ENCODE data around the gene ZNF223. TPM values are rescaled to one million over a fixed set of nuclear protein-coding genes. Genes with fewer than 3 reads are reported as not detected.

ZNF223 gene
- total RNA-seq, 2 experiments from 2014 or later, result 0.55 to 0.73 TPM

GRCh38 chr19:44026622-44027021, 25.2 kb upstream of the ZNF223 start:
- H3K27me3 Mint-ChIP-seq, result no peaks in the 10 kb centered on the region
- intact Hi-C loops (cut with micrococcal nuclease), result loop anchor here (5.0 kb wide), 1 partner anchor 141 kb away; the partner anchor contains the start of gene ZNF226

GRCh38 chr19:44032001-44032610, 19.7 kb upstream of the ZNF223 start:
- no peak overlapping the region for H3K4me3 Mint-ChIP-seq
- H3K36me3 Mint-ChIP-seq, result peaks cover 77% of the 10 kb centered on the region
- no peak overlapping the region for H3K27ac Mint-ChIP-seq
- ChIA-PET CTCF (no interaction called here), POLR2A (no interaction called here)
- no peaks in the 10 kb centered on the region for H3K27me3 Mint-ChIP-seq
- no peaks in the 10 kb centered on the region for H3K4me1 Mint-ChIP-seq (ENCODE audit: low read depth)
- no peak for DNase-seq
- H3K9me3 Mint-ChIP-seq, result peaks cover 86% of the 10 kb centered on the region
- intact Hi-C loops (cut with micrococcal nuclease), result no loop called here

More at GRCh38 chr19:44026622-44027021, 25.2 kb upstream of the ZNF223 start:
- Mint-ChIP-seq H3K9me3 (peaks cover 41% of the 10 kb centered on the region), H3K4me3 (no peak overlapping the region), H3K4me1 (ENCODE audit: low read depth) (peaks cover 18% of the 10 kb centered on the region), H3K27ac (no peak overlapping the region), H3K36me3 (peaks cover 60% of the 10 kb centered on the region)
- ChIA-PET POLR2A (no interaction called here), CTCF (no interaction called here)
- DNase-seq, result no peak

DNA sequence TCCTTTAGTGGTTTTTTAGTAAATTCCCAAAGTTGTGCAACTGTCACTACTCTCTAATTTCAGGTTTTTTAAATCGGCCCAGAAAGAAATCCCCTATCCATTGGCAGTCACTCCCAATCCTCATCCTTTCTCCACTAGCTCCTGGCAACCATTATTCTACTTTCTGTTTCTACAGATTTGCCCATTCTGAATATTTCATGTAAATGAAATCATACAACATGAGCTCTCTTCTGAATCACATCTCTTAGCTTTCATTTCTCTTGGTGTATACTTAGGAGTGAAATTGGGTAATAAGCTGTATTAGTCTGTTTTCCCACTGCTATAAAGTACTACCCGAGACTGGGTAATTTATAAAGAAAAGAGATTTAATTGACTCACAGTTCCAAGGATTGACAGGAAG, 9.7 kb upstream of the ZNF223 start:
- H3K27ac Mint-ChIP-seq, result no peak overlapping the region
- DNase-seq, result no peak
- H3K4me1 Mint-ChIP-seq (ENCODE audit: low read depth), result no peaks in the 10 kb centered on the region
- no peak overlapping the region for H3K4me3 Mint-ChIP-seq
- peaks cover 13% of the 10 kb centered on the region for H3K36me3 Mint-ChIP-seq
- ChIA-PET POLR2A (no interaction called here), CTCF (no interaction called here)
- intact Hi-C loops (cut with micrococcal nuclease), result no loop called here
- peaks cover 9% of the 10 kb centered on the region for H3K27me3 Mint-ChIP-seq
- peaks cover 47% of the 10 kb centered on the region for H3K9me3 Mint-ChIP-seq

DNA sequence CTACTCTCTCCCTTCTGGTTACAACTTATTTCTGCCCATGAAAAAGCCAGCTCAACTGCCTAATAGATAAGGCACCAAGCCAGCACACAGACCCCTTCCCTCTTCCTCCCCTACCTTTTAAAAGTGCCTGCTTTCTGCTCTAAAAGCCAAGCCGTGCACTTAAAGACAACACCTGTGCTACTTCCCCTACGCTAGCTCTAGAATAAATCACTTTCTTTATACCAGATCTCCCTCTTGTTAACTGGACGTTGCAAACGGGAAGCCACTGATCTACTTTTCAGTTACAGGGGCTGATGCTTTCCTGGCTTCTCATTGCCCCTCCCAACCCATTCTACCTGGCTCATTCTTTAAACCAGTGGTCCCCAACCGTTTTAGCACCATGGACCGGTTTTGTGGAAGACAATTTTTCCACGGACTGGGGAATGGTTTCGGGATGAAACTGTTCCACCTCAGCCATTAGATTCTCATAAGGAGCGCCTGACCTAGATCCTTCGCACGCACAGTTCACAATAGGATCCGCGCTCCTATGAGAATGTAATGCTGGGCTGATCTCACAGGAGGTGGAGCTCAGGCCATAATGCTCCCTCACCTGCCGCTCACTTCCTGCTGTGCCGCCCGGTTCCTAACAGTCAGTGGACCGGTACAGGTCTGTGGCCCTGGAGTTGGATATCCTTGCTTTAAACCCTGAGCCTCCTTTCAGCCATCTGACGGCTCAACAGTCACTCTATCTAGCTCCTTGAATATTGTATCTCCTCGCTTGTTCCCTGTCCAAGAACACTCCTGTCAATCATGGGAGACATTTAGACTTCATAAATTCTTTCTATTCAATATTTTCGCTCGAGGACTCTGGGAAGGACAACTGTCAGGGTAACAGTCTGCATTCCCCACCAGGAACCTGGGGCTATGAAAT, 841 bp upstream of the ZNF223 start:
- Mint-ChIP-seq H3K27me3 (peaks cover 7% of the 10 kb centered on the region), H3K4me3 (peak overlapping the region; percentile 82), H3K27ac (no peak overlapping the region), H3K4me1 (ENCODE audit: low read depth) (peaks cover 14% of the 10 kb centered on the region), H3K36me3 (peaks cover 22% of the 10 kb centered on the region), H3K9me3 (peaks cover 18% of the 10 kb centered on the region)
- POLR2A ChIA-PET, result no interaction called here
- DNase-seq, result peak; percentile 31
- intact Hi-C loops (cut with micrococcal nuclease), result loop anchor here (1.0 kb wide), 2 partner anchors 44 to 49 kb away; partner anchors contain the start of gene ZNF230
- CTCF ChIA-PET, result interaction anchor here (0.9 kb wide), 1 partner anchor 38 kb away, joined by 3 read pairs; no protein-coding TSS in a partner anchor

- H3K9me3 Mint-ChIP-seq, result peaks cover 25% of the 10 kb centered on the region
Observed at GRCh38 chr19:44055870-44056269, 4.0 kb downstream of the ZNF223 start.

DNA sequence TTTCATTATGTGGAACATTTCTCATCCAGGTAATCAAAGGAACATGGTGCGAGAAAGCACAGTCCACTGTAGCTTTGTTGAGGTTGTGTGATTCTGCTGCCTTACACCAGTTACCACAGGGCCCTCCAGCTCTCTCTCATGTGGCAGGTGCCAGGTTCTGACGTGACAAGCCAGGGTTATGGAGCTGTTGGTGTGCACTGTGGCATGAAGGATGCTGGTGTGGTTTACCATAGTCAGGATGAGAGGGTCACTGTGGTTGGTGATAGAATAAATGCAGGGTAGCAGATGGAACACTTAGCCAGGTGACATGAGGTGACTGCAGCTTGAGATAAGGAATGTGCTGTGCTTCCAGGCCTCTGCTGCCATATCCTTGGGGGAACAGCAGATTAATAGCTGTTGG, 7.4 kb downstream of the ZNF223 start:
- H3K27ac Mint-ChIP-seq, result no peak overlapping the region
- ChIA-PET CTCF (no interaction called here), POLR2A (no interaction called here)
- DNase-seq, result no peak
- peaks cover 80% of the 10 kb centered on the region for H3K36me3 Mint-ChIP-seq
- no peaks in the 10 kb centered on the region for H3K4me1 Mint-ChIP-seq (ENCODE audit: low read depth)
- no peaks in the 10 kb centered on the region for H3K27me3 Mint-ChIP-seq
- intact Hi-C loops (cut with micrococcal nuclease), result no loop called here
- H3K9me3 Mint-ChIP-seq, result peaks cover 41% of the 10 kb centered on the region
- no peak overlapping the region for H3K4me3 Mint-ChIP-seq

More at GRCh38 chr19:44055870-44056269, 4.0 kb downstream of the ZNF223 start:
- H3K4me3 Mint-ChIP-seq, result no peak overlapping the region
- H3K36me3 Mint-ChIP-seq, result peaks cover 56% of the 10 kb centered on the region
- intact Hi-C loops (cut with micrococcal nuclease), result no loop called here
- H3K4me1 Mint-ChIP-seq (ENCODE audit: low read depth), result peaks cover 9% of the 10 kb centered on the region
- ChIA-PET CTCF (no interaction called here), POLR2A (no interaction called here)
- H3K27ac Mint-ChIP-seq, result no peak overlapping the region
- no peaks in the 10 kb centered on the region for H3K27me3 Mint-ChIP-seq
- DNase-seq, result no peak

DNA sequence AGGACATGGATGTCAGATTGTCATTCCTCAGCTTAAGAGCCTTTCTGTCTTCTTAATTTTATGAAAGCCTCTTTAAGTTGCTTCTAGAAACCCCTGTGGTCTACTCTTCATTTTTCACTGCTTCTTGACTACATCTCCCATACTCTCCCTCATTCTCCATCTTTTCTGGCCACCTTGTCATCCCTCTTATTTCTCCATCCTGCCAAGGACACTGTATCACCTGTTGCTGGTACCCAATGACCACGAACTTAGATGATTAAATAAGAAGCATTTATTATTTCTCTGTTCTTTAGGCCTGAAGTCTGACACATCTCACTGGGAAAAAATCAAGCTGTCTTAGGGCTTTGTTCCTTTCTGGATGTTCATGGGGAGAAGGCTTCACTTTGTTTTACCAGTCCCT, 9.2 kb downstream of the ZNF223 start:
- Mint-ChIP-seq H3K36me3 (peaks cover 76% of the 10 kb centered on the region), H3K27ac (no peak overlapping the region), H3K4me1 (ENCODE audit: low read depth) (no peaks in the 10 kb centered on the region), H3K4me3 (no peak overlapping the region), H3K27me3 (no peaks in the 10 kb centered on the region), H3K9me3 (peaks cover 38% of the 10 kb centered on the region)
- no peak for DNase-seq
- intact Hi-C loops (cut with micrococcal nuclease), result no loop called here
- POLR2A ChIA-PET, result no interaction called here
- CTCF ChIA-PET, result no interaction called here

DNA sequence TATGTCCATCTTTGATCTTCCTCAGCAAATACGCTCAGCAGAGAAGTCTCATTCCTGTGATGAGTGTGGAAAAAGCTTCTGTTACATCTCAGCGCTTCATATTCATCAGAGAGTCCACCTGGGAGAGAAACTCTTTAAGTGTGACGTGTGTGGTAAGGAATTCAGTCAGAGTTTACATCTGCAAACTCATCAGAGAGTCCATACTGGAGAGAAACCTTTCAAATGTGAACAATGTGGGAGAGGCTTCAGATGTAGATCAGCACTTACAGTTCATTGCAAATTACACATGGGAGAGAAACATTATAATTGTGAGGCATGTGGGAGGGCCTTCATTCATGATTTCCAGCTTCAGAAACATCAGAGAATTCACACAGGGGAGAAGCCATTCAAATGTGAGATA, 14.5 kb downstream of the ZNF223 start:
- ChIA-PET POLR2A (no interaction called here), CTCF (no interaction called here)
- peaks cover 61% of the 10 kb centered on the region for H3K36me3 Mint-ChIP-seq
- no peak for DNase-seq
- H3K4me1 Mint-ChIP-seq (ENCODE audit: low read depth), result peaks cover 4% of the 10 kb centered on the region
- H3K27me3 Mint-ChIP-seq, result no peaks in the 10 kb centered on the region
- peaks cover 69% of the 10 kb centered on the region for H3K9me3 Mint-ChIP-seq
- H3K4me3 Mint-ChIP-seq, result no peak overlapping the region
- H3K27ac Mint-ChIP-seq, result no peak overlapping the region
- intact Hi-C loops (cut with micrococcal nuclease), result no loop called here

DNA sequence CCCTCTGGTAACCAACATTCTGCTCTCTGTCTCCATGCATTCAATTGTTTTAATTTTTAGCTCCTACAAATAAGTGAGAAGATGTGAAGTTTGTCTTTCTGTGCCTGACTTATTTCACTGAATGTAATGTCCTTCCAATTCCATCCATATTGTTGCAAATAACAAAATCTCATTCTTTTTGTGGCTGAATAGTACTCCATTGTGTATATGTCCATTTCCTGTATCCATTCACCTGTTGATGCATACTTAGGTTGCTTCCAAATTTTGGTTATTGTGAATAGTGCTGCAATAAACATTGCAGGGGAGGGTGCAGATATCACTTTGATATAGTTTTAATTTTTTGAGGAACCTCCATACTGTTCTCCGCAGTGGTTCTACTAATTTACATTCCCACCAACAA, 17.6 kb downstream of the ZNF223 start:
- H3K27me3 Mint-ChIP-seq, result no peaks in the 10 kb centered on the region
- H3K4me1 Mint-ChIP-seq (ENCODE audit: low read depth), result peaks cover 20% of the 10 kb centered on the region
- no peak overlapping the region for H3K4me3 Mint-ChIP-seq
- intact Hi-C loops (cut with micrococcal nuclease), result no loop called here
- CTCF ChIA-PET, result no interaction called here
- no peak overlapping the region for H3K27ac Mint-ChIP-seq
- H3K9me3 Mint-ChIP-seq, result peaks cover 54% of the 10 kb centered on the region
- POLR2A ChIA-PET, result no interaction called here
- DNase-seq, result no peak
- peaks cover 37% of the 10 kb centered on the region for H3K36me3 Mint-ChIP-seq

- intact Hi-C loops (cut with micrococcal nuclease), result loop anchor here (1.0 kb wide), 4 partner anchors 22 to 245 kb away; partner anchors contain the start of genes ZNF222, ZNF224, ZNF225 and ZNF283
- peaks cover 26% of the 10 kb centered on the region for H3K36me3 Mint-ChIP-seq
- ChIA-PET POLR2A (no interaction called here), CTCF (no interaction called here)
- peak; percentile 87 for DNase-seq
- H3K4me1 Mint-ChIP-seq (ENCODE audit: low read depth), result peaks cover 20% of the 10 kb centered on the region
- peak within 1 kb of the TSS; percentile 87 for H3K4me3 Mint-ChIP-seq
- peak within 1 kb of the TSS; percentile 43 for H3K27ac Mint-ChIP-seq
- H3K27me3 Mint-ChIP-seq, result no peaks in the 10 kb centered on the region
- peaks cover 35% of the 10 kb centered on the region for H3K9me3 Mint-ChIP-seq
Observed at GRCh38 chr19:44071824-44072542, 20.1 kb downstream of the ZNF223 start, which contains the start of gene ZNF284. ZNF284 (plus strand) TSS chr19:44072159; CDS start chr19:44076390, 4,231 bp downstream.

- CTCF ChIA-PET, result no interaction called here
Observed at GRCh38 chr19:44072543-44073401, 20.9 kb downstream of the ZNF223 start.

More at GRCh38 chr19:44072543-44073401, 20.9 kb downstream of the ZNF223 start:
- POLR2A ChIA-PET, result no interaction called here
- H3K27me3 Mint-ChIP-seq, result no peaks in the 10 kb centered on the region
- H3K9me3 Mint-ChIP-seq, result peaks cover 30% of the 10 kb centered on the region
- DNase-seq, result peak; percentile 9
- peak overlapping the region; percentile 87 for H3K4me3 Mint-ChIP-seq
- H3K27ac Mint-ChIP-seq, result no peak overlapping the region
- peaks cover 20% of the 10 kb centered on the region for H3K4me1 Mint-ChIP-seq (ENCODE audit: low read depth)
- H3K36me3 Mint-ChIP-seq, result peaks cover 26% of the 10 kb centered on the region
- intact Hi-C loops (cut with micrococcal nuclease), result loop anchor here (1.0 kb wide), 4 partner anchors 22 to 245 kb away; partner anchors contain the start of genes ZNF222, ZNF224, ZNF225 and ZNF283
